Activated naive CD4-positive, alpha-beta T cell (primary cell): ENCODE data around the gene KLK3.

ENCODE experiments used
- DNase-seq, 4 experiments: peaks; one replicate each; lab custom pipeline; 2025; lab: John Stamatoyannopoulos, UW

KLK3 gene

GRCh38 chr19:50831026-50831396, 23.7 kb upstream of the KLK3 start:
- DNase-seq: no peak

DNA sequence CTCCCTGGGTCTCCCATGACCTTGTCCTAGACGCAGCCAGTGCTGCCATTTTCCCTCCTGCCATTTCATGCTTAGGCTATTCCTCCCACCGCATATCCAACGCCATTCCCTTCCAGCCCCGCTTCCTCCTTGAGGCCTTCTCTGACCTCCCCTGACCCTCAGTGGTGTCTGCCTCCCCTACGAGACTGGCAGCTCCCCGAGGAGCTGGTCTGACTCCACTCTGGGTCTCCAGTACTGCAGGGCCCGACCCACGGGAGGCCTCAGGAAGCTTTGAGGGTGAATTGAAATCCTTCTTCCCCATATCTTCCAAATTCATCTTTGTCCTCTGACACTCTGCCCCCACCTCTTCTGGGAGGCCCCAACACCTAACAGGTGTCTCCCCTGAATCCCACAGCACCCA, 22.0 kb upstream of the KLK3 start:
- DNase-seq: no peak

DNA sequence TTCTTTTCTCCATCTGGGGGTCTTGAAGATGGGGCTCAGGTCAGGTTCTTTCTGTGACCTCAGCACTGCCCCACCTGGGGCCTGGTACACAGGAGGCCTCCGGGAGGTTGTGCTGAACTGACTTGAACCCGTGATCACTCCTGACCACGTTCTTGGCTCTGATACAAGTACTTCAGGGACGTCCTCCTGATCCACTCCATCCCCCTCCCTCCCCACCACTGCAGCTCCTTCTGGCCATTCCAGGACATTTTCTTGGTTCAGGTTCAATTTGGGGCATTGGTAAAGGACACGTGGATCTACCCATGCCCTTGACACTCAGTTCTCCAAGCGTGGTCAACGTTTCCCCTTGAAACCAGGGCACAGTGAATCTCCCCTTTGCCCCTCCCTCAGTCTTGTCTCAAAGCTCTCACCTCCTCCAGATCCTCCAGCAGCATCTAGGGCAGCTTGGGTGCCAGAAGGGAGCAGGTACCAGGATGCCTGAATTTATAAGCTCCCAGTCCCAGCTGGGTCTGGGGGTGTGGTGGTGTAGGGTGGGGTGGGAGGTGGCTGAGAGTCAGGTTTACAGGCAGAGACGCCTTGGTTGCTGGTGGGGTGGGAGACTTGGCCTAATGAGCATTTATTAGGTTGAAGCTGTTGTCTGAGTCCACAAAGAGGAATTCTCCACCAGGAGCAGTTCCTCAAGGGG, 21.5 kb upstream of the KLK3 start, which contains the start of gene KLK15:
KLK15 (minus strand) TSS at position 458 of the 685 bp plus-strand sequence. CDS start 2,082 bp downstream, outside the sequence.
- DNase-seq: no peak

GRCh38 chr19:50833802-50834167, 20.9 kb upstream of the KLK3 start:
- DNase-seq: no peak

DNA sequence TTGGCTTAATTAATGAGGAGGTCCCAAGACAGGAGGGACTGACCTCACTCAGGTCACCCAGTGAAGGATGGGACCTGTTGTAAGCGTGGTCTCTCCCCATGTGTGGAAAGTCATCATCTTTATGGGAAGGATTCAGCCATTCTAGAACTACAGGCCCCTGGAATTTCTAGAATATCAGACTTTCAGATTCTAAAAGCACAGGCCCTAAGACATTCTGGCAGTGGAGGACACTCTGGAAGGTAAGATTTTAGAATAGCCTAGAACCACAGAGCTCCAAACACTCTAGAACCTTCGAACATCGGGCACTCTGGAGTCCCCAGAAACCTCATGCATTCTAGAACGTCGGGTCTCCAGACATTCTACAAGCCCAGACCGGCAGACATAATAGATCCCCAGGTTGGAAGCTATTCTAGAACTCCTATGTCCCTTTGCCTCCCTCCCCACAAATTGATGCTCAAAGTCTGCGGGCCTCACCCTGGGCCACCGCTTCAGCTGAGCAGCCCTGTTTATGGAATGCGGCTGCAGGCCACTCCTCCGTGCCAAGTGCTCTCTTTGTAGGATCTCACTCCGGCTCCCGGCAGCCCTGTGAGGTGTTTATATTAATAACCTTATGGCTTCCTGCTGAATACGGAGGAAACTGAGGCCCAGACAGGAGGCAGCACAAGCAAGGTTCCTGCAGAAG, 19.5 kb upstream of the KLK3 start:
- no peak for DNase-seq

DNA sequence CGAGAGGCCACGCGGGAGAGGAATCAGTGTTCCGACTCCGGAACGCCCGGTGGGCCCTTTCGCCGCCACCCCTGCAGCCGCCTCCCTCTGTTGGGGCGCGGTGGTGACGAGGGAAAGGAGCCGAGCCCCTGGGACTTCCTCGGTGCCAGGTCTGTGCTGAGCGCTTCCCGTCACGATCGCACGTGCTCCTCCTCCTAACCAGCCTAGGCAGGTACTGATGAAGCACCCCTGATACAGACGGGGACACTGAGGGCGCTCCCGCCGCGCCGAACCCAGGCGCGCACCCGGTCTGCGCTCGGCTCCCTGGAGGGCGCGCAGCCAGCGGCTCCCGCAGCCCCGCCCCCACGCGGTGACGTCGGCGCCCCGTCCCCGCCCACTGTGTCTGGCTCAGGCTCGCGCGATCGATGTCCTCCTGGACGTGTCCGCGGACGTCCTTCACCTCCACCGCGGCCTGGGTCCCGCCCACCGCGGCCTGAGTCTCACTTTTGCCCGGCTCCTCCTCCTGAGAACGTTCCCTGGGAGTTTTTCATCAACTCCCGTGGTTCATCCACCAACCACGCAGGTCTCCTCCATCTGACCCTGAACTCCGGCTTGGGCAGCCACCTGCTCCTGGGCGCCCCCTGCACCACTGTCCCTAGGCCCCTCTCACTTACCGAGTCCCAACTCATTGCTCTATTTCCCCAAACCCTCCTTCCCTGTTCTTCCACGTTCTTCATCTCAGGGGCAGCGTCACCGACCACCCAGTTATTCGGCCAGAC, 18.8 kb upstream of the KLK3 start:
- peak in 3 of 4 experiments; percentile 11 to 51 (median 22) for DNase-seq

DNA sequence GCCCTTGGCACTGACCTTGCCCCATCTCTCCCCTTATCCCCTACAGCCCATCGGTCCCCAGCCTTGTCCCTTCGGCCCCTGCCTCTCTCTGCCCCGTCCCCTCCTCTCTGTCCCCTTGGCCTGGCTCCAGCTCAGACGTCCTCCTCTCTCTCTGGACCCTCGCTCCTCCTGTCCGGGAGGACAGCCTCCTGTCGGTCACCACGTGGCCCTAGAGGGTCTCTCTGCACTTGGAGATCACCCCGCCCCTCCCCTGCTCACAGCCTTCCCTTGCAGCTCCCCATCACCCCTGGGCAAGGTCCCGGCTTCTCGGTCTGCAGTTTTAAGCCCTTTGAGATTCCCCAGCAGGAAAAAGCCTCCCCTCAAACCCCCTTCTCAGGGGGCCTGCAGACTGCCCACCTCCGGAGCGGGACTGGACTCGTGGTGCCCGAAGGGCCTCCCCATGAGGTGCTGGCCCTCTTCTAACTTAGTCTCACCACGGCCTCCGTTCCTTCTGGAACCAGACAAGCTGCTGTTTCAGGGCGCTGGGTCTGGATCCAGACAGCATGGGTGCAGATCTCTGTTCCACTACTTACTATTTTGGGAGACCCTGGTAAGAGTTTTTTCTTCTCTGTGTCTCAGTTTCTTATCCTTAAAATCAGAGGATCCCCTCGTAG, 18.0 kb upstream of the KLK3 start:
- no peak for DNase-seq

DNA sequence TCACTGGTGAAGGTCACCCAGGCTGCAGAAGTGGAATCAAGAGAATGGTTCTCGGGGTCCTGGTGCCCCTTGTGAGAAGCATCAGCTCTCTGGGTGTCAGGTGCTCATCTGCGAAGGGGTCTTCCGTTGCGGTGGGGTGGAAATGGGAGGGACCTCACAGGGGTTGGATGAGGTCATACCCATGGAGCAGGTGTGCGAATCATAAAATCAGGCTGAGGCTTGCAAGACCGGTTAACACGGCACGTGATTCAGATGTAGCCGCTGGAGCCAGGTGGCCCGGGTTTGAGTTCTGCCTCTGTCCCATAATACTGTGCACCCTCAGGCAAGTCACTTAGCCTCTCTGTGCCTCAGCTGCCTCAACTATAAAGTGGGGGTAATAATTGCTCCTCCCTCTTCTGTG, 17.4 kb upstream of the KLK3 start:
- no peak for DNase-seq

DNA sequence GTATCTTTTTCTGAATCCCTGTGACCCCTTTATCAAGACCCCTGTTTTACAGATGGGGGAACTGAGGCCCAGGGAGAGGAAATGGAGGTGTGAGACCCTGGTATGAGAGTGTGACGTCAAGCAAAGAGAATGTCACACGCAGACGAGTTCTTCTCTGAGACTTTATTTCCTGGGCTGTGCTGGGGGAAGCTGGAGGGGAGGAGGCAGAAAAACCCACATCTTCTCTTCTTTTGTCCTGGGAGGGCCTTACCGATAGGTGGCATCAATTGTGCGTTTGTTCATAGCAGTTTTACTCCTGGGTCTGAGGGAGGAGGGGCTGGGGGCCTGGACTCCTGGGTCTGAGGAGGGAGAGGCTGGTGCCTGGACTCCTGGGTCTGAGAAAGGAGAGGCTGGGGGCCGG, 16.5 kb upstream of the KLK3 start:
- no peak for DNase-seq

GRCh38 chr19:50839712-50840655, 14.7 kb upstream of the KLK3 start:
- DNase-seq: no peak

- no peak for DNase-seq
These were observed 12.6 kb upstream of the KLK3 start for GRCh38 chr19:50842130-50842529.

- no peak for DNase-seq
These were observed 11.5 kb upstream of the KLK3 start for GRCh38 chr19:50843205-50843604.

GRCh38 chr19:50843701-50844221, 11.0 kb upstream of the KLK3 start:
- no peak for DNase-seq

DNA sequence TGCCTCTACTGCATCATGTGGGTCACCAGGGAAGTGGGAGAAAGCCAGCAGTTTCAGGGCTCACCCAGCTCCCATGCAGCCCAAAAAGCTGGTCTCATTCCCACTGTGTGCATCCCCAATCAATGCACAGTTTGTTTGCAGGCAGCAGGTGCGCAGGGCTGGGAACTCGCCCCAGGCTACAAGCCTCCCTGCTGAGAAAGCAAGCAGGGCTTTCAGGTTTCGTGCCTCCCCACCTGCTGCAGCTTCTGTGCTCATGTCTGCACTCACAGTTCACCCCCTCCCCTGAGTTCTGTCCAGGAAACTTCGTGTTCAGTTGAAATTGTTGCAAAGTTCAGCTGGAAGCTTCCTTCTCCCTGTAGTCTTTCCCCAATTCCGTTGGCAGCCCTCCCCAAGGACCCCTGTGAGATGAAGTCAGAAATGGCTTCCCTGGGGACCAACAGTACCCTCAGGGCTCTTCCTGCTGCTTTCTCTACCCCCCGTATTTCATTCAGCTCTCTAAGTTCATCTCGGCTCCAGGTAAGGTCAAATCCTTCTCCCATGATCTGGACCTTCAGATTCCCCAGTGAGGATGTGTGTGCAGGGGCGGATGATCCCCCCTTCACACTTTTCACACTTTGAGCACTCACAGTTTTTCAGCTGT, 10.3 kb upstream of the KLK3 start:
- DNase-seq: no peak

- DNase-seq: no peak
These were observed 4.0 kb upstream of the KLK3 start for GRCh38 chr19:50850738-50851137.

GRCh38 chr19:50851620-50852019, 3.1 kb upstream of the KLK3 start:
- no peak for DNase-seq

- no peak for DNase-seq
These were observed 2.7 kb downstream of the KLK3 start for GRCh38 chr19:50857366-50857765.

DNA sequence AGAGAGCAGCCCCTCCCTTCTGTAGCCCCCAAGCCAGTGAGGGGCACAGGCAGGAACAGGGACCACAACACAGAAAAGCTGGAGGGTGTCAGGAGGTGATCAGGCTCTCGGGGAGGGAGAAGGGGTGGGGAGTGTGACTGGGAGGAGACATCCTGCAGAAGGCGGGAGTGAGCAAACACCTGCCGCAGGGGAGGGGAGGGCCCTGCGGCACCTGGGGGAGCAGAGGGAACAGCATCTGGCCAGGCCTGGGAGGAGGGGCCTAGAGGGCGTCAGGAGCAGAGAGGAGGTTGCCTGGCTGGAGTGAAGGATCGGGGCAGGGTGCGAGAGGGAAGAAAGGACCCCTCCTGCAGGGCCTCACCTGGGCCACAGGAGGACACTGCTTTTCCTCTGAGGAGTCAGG, 4.2 kb downstream of the KLK3 start:
- DNase-seq: no peak

GRCh38 chr19:50859849-50860248, 5.1 kb downstream of the KLK3 start:
- DNase-seq: no peak

- DNase-seq: no peak
These were observed 6.3 kb downstream of the KLK3 start for GRCh38 chr19:50861010-50861409.
